ENCODE data around the gene GTF3C5. TPM values are rescaled to one million over a fixed set of nuclear protein-coding genes. Genes with fewer than 3 reads are reported as not detected.

Gene GTF3C5
- polyA plus RNA-seq, 1 donor from 2014 or later: 103 TPM

DNA sequence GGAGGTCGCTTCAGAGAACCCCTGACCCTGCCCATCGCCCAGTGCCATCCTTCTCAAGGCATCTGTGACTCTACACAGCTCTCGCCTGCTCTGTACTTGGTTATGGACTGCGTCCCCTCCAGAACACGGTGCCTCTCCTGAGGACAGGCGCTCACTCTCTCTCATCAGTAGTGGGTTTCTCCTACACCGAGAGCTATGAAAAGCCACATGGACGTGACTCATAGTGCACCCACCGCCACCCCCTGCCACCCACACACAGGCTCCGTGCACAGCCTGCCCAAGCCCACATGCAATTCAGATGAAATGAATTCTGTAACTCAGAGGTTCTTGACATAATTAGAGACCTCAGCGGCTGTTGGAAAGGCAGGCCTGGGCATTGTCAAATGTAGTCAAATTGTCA is 13.9 kb downstream of the GTF3C5 start:
- Histone ChIP-seq H3K9ac (ENCODE audit: low read length) (no peak overlapping the region), H2AFZ (ENCODE audit: low read depth, low read length) (no peak overlapping the region), H3K4me3 (ENCODE audit: low read length) (no peak overlapping the region), H3K9me3 (ENCODE audit: low read length) (no peaks in the 10 kb centered on the region), H3K9me2 (ENCODE audit: insufficient read depth, low read length) (no peaks in the 10 kb centered on the region), H3K79me2 (replicated peaks; ENCODE audit: insufficient read depth, low read length) (peaks cover 7% of the 10 kb centered on the region), H3K36me3 (ENCODE audit: insufficient read depth, low read length) (no peaks in the 10 kb centered on the region), H3K27me3 (ENCODE audit: insufficient read depth, low read depth, low read length) (no peaks in the 10 kb centered on the region), H3F3A (ENCODE audit: insufficient read depth, low read length, poor library complexity, severe bottlenecking) (no peaks in the 10 kb centered on the region), H3K27ac (ENCODE audit: low read length) (no peak overlapping the region), H3K4me2 (ENCODE audit: low read length) (no peak overlapping the region), H4K20me1 (ENCODE audit: insufficient read depth) (no peaks in the 10 kb centered on the region)
- no peak for TF ChIP-seq SMC3 (conservative IDR thresholded peaks at IDR 0.05; ENCODE audit: poor library complexity)
- TF ChIP-seq, protein P1, sequence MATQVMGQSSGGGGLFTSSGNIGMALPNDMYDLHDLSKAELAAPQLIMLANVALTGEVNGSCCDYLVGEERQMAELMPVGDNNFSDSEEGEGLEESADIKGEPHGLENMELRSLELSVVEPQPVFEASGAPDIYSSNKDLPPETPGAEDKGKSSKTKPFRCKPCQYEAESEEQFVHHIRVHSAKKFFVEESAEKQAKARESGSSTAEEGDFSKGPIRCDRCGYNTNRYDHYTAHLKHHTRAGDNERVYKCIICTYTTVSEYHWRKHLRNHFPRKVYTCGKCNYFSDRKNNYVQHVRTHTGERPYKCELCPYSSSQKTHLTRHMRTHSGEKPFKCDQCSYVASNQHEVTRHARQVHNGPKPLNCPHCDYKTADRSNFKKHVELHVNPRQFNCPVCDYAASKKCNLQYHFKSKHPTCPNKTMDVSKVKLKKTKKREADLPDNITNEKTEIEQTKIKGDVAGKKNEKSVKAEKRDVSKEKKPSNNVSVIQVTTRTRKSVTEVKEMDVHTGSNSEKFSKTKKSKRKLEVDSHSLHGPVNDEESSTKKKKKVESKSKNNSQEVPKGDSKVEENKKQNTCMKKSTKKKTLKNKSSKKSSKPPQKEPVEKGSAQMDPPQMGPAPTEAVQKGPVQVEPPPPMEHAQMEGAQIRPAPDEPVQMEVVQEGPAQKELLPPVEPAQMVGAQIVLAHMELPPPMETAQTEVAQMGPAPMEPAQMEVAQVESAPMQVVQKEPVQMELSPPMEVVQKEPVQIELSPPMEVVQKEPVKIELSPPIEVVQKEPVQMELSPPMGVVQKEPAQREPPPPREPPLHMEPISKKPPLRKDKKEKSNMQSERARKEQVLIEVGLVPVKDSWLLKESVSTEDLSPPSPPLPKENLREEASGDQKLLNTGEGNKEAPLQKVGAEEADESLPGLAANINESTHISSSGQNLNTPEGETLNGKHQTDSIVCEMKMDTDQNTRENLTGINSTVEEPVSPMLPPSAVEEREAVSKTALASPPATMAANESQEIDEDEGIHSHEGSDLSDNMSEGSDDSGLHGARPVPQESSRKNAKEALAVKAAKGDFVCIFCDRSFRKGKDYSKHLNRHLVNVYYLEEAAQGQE (IDR thresholded peaks at IDR 0.05; ENCODE audit: borderline replicate concordance): no peak
- TF ChIP-seq, protein P2, sequence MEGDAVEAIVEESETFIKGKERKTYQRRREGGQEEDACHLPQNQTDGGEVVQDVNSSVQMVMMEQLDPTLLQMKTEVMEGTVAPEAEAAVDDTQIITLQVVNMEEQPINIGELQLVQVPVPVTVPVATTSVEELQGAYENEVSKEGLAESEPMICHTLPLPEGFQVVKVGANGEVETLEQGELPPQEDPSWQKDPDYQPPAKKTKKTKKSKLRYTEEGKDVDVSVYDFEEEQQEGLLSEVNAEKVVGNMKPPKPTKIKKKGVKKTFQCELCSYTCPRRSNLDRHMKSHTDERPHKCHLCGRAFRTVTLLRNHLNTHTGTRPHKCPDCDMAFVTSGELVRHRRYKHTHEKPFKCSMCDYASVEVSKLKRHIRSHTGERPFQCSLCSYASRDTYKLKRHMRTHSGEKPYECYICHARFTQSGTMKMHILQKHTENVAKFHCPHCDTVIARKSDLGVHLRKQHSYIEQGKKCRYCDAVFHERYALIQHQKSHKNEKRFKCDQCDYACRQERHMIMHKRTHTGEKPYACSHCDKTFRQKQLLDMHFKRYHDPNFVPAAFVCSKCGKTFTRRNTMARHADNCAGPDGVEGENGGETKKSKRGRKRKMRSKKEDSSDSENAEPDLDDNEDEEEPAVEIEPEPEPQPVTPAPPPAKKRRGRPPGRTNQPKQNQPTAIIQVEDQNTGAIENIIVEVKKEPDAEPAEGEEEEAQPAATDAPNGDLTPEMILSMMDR (IDR thresholded peaks at IDR 0.05; ENCODE audit: poor library complexity, severe bottlenecking): no peak
- TF ChIP-seq EZH2 (IDR thresholded peaks at IDR 0.05; ENCODE audit: borderline replicate concordance, insufficient read depth, low read length, poor library complexity, severe bottlenecking): no peak
- no peak for TF ChIP-seq RAD21 (conservative IDR thresholded peaks at IDR 0.05)
- TF ChIP-seq POLR2AphosphoS5 (IDR thresholded peaks at IDR 0.05): no peak
- TF ChIP-seq MXI1 (conservative IDR thresholded peaks at IDR 0.05; ENCODE audit: poor library complexity, severe bottlenecking): no peak
- no peak for TF ChIP-seq EP300 (conservative IDR thresholded peaks at IDR 0.05; ENCODE audit: poor library complexity, severe bottlenecking)
- no peak for TF ChIP-seq TAF1 (IDR thresholded peaks at IDR 0.05; ENCODE audit: low read depth)

DNA sequence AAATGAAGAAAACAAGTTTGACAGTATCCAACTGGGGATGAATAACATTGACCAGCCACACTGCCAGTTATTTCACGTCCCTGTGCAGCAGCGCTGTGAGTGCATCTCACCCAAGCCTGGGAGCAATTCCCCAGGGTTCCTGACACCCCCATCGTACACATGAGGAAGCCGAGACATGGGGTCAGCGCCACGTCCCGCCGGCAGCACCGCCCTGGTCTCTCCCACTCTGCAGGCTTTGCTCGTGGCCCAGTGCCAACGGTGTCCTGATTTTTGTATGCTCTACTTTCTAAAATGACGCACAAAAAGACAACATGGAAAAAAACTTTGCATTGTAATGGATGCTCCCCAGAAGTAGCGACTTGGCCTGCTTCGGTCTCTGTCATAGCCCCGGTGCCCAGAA is 14.3 kb downstream of the GTF3C5 start:
- no peaks in the 10 kb centered on the region for H4K20me1 ChIP-seq (ENCODE audit: insufficient read depth)
- no peak overlapping the region for H3K27ac ChIP-seq (ENCODE audit: low read length)
- TF ChIP-seq MXI1 (conservative IDR thresholded peaks at IDR 0.05; ENCODE audit: poor library complexity, severe bottlenecking): no peak
- no peak for TF ChIP-seq SMC3 (conservative IDR thresholded peaks at IDR 0.05; ENCODE audit: poor library complexity)
- no peak for TF ChIP-seq RAD21 (conservative IDR thresholded peaks at IDR 0.05)
- TF ChIP-seq, protein P2 (IDR thresholded peaks at IDR 0.05; ENCODE audit: poor library complexity, severe bottlenecking): no peak
- TF ChIP-seq EP300 (conservative IDR thresholded peaks at IDR 0.05; ENCODE audit: poor library complexity, severe bottlenecking): no peak
- TF ChIP-seq TAF1 (IDR thresholded peaks at IDR 0.05; ENCODE audit: low read depth): no peak
- TF ChIP-seq, protein P1 (IDR thresholded peaks at IDR 0.05; ENCODE audit: borderline replicate concordance): no peak
- TF ChIP-seq EZH2 (IDR thresholded peaks at IDR 0.05; ENCODE audit: borderline replicate concordance, insufficient read depth, low read length, poor library complexity, severe bottlenecking): no peak
- TF ChIP-seq POLR2AphosphoS5 (IDR thresholded peaks at IDR 0.05): no peak
- H3K79me2 ChIP-seq (replicated peaks; ENCODE audit: insufficient read depth, low read length): peaks cover 4% of the 10 kb centered on the region
- no peaks in the 10 kb centered on the region for H3K9me2 ChIP-seq (ENCODE audit: insufficient read depth, low read length)
- no peak overlapping the region for H3K4me2 ChIP-seq (ENCODE audit: low read length)
- H3F3A ChIP-seq (ENCODE audit: insufficient read depth, low read length, poor library complexity, severe bottlenecking): no peaks in the 10 kb centered on the region
- H3K27me3 ChIP-seq (ENCODE audit: insufficient read depth, low read depth, low read length): no peaks in the 10 kb centered on the region
- no peak overlapping the region for H3K4me3 ChIP-seq (ENCODE audit: low read length)
- H3K9me3 ChIP-seq (ENCODE audit: low read length): no peaks in the 10 kb centered on the region
- no peak overlapping the region for H3K9ac ChIP-seq (ENCODE audit: low read length)
- H3K36me3 ChIP-seq (ENCODE audit: insufficient read depth, low read length): no peaks in the 10 kb centered on the region
- H2AFZ ChIP-seq (ENCODE audit: low read depth, low read length): no peak overlapping the region

Data from neural cell (in vitro differentiated cells).